SU-DHL-6 (cell line): Measurements from ENCODE around the gene NAMPT.

Source experiments
- CTCF ChIP-seq: fragments of 200-600 bp; sonication (generic); IDR thresholded peaks from one replicate; pipeline ENCODE4 v1.5.1; 2017; ENCODE audit warnings: antibody characterized with exemption, mild to moderate bottlenecking, low read length, moderate library complexity; ENCODE audit not compliant: insufficient read depth, poor library complexity, severe bottlenecking
- EZH2phosphoT487 ChIP-seq: fragments of 200-600 bp; sonication (generic), shearing (Covaris generic); conservative IDR thresholded peaks from 2 replicates; pipeline ENCODE4 v1.6.1; 2018; ENCODE audit warnings: mild to moderate bottlenecking, antibody characterized with exemption, low read length, moderate library complexity, mixed read lengths

- TF ChIP-seq CTCF (no peak), EZH2phosphoT487 (no peak)
Observed at GRCh38 chr7:106329408-106329807, 44.6 kb upstream of the NAMPT start.
